Measurements from ENCODE around the gene ANKS6.

Gene ANKS6

GRCh38 chr9:98796364-98797101 is at the start of gene ANKS6:
TSS of gene ANKS6 (minus strand) at chr9:98796555. CDS start at chr9:98796491, 64 bp downstream.
- in situ Hi-C loops (cut with MboI; ENCODE audit: low pct_unique_long_range_greater_than_20kb, low sequenced_read_pairs, unreplicated experiment): no loop called here
- TF ChIP-seq, protein P1, sequence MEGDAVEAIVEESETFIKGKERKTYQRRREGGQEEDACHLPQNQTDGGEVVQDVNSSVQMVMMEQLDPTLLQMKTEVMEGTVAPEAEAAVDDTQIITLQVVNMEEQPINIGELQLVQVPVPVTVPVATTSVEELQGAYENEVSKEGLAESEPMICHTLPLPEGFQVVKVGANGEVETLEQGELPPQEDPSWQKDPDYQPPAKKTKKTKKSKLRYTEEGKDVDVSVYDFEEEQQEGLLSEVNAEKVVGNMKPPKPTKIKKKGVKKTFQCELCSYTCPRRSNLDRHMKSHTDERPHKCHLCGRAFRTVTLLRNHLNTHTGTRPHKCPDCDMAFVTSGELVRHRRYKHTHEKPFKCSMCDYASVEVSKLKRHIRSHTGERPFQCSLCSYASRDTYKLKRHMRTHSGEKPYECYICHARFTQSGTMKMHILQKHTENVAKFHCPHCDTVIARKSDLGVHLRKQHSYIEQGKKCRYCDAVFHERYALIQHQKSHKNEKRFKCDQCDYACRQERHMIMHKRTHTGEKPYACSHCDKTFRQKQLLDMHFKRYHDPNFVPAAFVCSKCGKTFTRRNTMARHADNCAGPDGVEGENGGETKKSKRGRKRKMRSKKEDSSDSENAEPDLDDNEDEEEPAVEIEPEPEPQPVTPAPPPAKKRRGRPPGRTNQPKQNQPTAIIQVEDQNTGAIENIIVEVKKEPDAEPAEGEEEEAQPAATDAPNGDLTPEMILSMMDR (IDR thresholded peaks at IDR 0.05; ENCODE audit: extremely low read depth, insufficient read depth, missing control alignments): peak; percentile 75
- peak; percentile 93 for DNase-seq (ENCODE audit: low spot score)

GRCh38 chr9:98846081-98846480 is 49.7 kb upstream of the ANKS6 start:
- TF ChIP-seq, protein P1 (IDR thresholded peaks at IDR 0.05; ENCODE audit: extremely low read depth, insufficient read depth, missing control alignments): no peak
- in situ Hi-C loops (cut with MboI; ENCODE audit: low pct_unique_long_range_greater_than_20kb, low sequenced_read_pairs, unreplicated experiment): no loop called here
- no peak for DNase-seq (ENCODE audit: low spot score)

DNA sequence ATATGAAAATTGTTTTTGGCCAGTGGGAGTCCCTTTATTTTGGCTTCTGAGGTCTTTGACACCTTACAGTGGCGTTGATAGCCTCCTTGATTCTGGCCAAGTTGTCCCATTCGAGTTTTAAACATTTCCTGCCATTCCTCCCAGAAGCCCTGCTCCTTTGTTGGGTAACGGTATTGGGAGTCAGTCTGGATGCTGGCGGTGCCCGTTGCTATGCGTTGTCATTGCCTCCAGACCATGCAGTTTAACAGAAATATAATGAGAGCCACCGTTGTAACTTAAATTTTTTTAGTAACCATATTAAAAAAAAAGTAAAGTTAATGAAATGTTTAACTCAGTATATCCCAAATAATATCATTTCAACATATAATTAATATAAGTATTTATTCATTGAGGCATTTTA is 46.2 kb upstream of the ANKS6 start:
- TF ChIP-seq, protein P1 (IDR thresholded peaks at IDR 0.05; ENCODE audit: extremely low read depth, insufficient read depth, missing control alignments): no peak
- in situ Hi-C loops (cut with MboI; ENCODE audit: low pct_unique_long_range_greater_than_20kb, low sequenced_read_pairs, unreplicated experiment): no loop called here
- no peak for DNase-seq (ENCODE audit: low spot score)

DNA sequence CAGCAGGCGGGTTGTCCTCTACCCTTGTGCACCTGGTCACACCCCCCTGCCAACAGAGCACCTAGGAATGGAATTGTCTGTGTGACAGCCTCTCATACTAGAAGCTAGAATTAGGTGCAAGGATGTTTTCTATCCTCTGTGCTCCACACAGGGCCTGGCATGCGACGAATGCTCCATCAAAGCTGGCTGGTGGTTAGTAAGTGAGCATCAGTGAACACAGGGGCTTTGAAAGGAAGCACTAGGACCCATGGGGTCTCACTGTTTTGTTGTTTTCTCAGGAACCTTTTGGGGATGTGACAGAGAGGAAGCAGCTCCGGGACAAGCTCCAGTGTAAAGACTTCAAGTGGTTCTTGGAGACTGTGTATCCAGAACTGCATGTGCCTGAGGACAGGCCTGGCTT is 43.4 kb upstream of the ANKS6 start:
- in situ Hi-C loops (cut with MboI; ENCODE audit: low pct_unique_long_range_greater_than_20kb, low sequenced_read_pairs, unreplicated experiment): no loop called here
- TF ChIP-seq, protein P1 (IDR thresholded peaks at IDR 0.05; ENCODE audit: extremely low read depth, insufficient read depth, missing control alignments): no peak

DNA sequence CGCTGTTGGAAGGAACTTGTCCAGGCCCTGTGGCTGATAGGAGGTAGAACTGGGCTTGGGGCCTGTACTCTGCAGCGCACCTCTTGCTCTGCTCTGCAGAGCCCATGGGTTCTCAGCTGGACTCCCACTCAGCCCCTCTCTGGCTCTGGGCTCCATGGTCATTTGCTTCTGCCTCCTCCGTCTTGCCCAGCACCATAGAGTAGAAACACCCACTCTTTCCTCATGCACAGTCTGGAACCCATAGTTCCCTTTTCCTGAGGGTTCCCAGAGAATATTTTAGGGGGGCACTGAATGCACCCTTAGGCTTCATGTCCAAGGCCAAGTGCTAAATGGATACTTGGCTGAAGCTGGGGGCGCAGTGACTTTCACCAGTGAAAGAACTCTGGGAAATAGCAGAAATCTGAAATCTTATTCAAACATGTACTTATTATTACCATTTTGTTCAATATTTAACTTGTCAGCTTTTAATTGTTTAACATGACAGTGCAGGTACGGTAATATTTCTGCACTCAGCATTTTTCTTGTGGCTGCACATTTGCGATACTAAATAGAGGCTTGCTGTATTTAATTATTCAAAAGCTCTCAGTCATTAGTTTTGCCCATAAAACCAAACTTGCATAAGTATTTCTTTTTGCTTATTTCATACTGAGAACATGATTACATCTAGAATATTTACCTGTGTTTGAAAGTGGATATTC is 42.7 kb upstream of the ANKS6 start:
- TF ChIP-seq, protein P1 (IDR thresholded peaks at IDR 0.05; ENCODE audit: extremely low read depth, insufficient read depth, missing control alignments): no peak
- in situ Hi-C loops (cut with MboI; ENCODE audit: low pct_unique_long_range_greater_than_20kb, low sequenced_read_pairs, unreplicated experiment): no loop called here
- DNase-seq (ENCODE audit: low spot score): no peak

More for the DNA sequence above, 43.4 kb upstream of the ANKS6 start:
- DNase-seq (ENCODE audit: low spot score): no peak

DNA sequence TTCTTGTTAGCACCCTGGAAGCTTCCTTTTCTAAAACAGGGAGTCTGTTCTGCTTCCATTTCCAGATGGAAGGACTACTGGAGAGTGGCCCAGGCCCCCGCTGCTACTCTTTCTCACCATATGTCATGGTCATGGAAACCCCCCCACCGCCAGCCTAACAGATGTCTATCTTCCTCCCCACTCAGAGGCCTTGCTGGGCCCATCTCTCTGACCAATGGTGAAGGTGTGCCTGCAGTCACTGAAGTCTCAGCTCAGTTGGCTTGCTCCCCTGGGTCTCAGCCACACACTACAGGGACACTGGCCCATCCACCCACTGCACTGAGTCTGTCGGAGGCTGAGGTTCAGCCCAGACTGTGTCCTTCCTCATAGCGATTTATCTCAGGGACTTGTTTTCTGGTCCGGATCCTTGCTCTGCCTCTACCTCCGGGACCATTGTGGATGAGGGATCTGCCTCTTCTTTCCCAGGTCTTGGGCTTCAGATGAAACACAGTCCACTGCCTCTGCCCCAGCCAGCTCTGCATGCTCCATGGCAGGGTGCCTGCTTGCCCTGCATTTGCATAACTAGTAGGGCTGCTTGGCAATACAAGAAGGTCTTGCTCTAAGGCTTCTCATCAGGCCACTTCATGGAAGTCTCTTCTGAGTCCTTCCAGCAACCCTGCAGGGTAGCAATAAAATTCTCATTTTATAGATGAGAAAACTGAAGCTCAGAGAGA is 42.0 kb upstream of the ANKS6 start:
- no peak for DNase-seq (ENCODE audit: low spot score)
- TF ChIP-seq, protein P1 (IDR thresholded peaks at IDR 0.05; ENCODE audit: extremely low read depth, insufficient read depth, missing control alignments): no peak
- in situ Hi-C loops (cut with MboI; ENCODE audit: low pct_unique_long_range_greater_than_20kb, low sequenced_read_pairs, unreplicated experiment): no loop called here

Data from GM13977 (cell line).